ENCODE data around the gene IMMP2L.

DNA sequence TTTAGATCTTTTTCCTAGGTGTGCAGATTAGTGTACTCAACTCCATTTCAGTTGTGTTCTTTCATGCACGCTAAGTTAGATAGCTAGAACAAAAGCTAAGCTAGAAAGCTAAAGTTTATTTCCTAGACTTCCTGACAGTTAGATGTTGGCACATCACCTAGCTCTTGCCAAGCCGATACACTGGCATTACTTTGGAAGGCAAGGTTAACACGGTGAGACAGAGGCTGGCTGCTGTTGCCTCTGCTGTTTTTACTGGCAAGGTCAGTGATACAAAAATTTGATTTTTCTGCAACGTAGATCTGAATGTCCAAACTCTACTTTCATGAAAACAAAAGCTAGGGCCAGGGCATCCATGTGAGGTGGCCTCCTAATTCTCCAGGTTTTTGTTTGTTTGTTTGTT is 203.4 kb downstream of the IMMP2L start:
- TF ChIP-seq, protein P1, sequence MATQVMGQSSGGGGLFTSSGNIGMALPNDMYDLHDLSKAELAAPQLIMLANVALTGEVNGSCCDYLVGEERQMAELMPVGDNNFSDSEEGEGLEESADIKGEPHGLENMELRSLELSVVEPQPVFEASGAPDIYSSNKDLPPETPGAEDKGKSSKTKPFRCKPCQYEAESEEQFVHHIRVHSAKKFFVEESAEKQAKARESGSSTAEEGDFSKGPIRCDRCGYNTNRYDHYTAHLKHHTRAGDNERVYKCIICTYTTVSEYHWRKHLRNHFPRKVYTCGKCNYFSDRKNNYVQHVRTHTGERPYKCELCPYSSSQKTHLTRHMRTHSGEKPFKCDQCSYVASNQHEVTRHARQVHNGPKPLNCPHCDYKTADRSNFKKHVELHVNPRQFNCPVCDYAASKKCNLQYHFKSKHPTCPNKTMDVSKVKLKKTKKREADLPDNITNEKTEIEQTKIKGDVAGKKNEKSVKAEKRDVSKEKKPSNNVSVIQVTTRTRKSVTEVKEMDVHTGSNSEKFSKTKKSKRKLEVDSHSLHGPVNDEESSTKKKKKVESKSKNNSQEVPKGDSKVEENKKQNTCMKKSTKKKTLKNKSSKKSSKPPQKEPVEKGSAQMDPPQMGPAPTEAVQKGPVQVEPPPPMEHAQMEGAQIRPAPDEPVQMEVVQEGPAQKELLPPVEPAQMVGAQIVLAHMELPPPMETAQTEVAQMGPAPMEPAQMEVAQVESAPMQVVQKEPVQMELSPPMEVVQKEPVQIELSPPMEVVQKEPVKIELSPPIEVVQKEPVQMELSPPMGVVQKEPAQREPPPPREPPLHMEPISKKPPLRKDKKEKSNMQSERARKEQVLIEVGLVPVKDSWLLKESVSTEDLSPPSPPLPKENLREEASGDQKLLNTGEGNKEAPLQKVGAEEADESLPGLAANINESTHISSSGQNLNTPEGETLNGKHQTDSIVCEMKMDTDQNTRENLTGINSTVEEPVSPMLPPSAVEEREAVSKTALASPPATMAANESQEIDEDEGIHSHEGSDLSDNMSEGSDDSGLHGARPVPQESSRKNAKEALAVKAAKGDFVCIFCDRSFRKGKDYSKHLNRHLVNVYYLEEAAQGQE (IDR thresholded peaks at IDR 0.05) = no peak
- TF ChIP-seq NFE2L2 (conservative IDR thresholded peaks at IDR 0.05; ENCODE audit: low read length) (no peak), RFX5 (IDR thresholded peaks at IDR 0.05) (no peak), POLR2A (IDR thresholded peaks at IDR 0.05; ENCODE audit: low read length) (no peak)
- TF ChIP-seq, protein P2, sequence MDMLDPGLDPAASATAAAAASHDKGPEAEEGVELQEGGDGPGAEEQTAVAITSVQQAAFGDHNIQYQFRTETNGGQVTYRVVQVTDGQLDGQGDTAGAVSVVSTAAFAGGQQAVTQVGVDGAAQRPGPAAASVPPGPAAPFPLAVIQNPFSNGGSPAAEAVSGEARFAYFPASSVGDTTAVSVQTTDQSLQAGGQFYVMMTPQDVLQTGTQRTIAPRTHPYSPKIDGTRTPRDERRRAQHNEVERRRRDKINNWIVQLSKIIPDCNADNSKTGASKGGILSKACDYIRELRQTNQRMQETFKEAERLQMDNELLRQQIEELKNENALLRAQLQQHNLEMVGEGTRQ (IDR thresholded peaks at IDR 0.05) = no peak
- TF ChIP-seq, protein P3, sequence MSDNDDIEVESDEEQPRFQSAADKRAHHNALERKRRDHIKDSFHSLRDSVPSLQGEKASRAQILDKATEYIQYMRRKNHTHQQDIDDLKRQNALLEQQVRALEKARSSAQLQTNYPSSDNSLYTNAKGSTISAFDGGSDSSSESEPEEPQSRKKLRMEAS (IDR thresholded peaks at IDR 0.05) = no peak

Data from A549 (cell line).